Raji (cell line): ENCODE results near the gene SPDYE9.
"Not testable (repeated sequence)": the region's sequence is repeated elsewhere in the genome, so short reads cannot be mapped to it uniquely, and the experiment has no call there.

Source experiments
- POLR2A ChIP-seq: IDR thresholded peaks from 2 replicates; pipeline ENCODE4 v1.6.1; 2011; ENCODE audit warnings: low read depth, low read length, control low read depth; ENCODE audit not compliant: insufficient read depth

The SPDYE9 gene

GRCh38 chr7:73085938-73086337 is at the start of gene SPDYE9:
Gene SPDYE9, minus strand, starts transcription at chr7:73086038. Its CDS starts 1,800 bp downstream, at chr7:73084238.
- TF ChIP-seq POLR2A = not testable (repeated sequence)

GRCh38 chr7:73057811-73058210 is 28.0 kb downstream of the SPDYE9 start, which contains the start of gene SPDYE11:
Gene SPDYE11, minus strand, starts transcription at chr7:73057911. Its CDS starts 1,800 bp downstream, at chr7:73056111.
- TF ChIP-seq POLR2A = not testable (repeated sequence)

DNA sequence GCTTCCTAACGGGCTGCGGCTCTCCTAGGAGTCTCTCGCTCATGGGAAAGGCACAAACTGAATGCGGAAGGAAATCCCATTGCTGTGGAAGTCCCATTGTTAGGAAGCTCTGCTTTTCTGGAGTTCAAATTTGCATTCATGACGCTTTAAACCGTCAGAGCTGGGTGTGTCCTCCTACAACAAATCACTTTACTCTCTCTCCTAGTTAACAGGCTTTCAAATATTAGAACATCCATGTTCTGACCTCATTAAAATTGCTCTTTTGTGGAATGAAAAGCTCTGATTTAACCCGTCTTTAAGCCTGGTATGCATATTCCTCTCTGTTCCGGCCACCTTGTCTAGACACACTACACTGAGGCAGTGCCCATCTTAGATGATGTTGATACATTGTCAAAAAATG is 56.2 kb downstream of the SPDYE9 start, which contains the start of gene SPDYE8:
TSS of gene SPDYE8 (minus strand) at position 101 of the 400 bp plus-strand sequence. CDS start 1,800 bp downstream, outside the sequence.
- TF ChIP-seq POLR2A = not testable (repeated sequence)
